H1 (cell line): Measurements from ENCODE around the gene TAS2R40. TPM values are rescaled to one million over a fixed set of nuclear protein-coding genes. Genes with fewer than 3 reads are reported as not detected.

ENCODE experiments used
- CTCF ChIA-PET: fragments of 300-600 bp; sonication (Branson Sonifier 250); formaldehyde crosslinking; loops from one replicate; lab custom pipeline; 2021; ENCODE audit not compliant: partially characterized antibody; lab: Charles Lee
- POLR2A ChIA-PET: fragments of 300-600 bp; sonication (Branson Sonifier 250); formaldehyde crosslinking; loops from one replicate; lab custom pipeline; 2021; ENCODE audit warnings: inconsistent platforms; ENCODE audit not compliant: partially characterized antibody; lab: Charles Lee
- DNase-seq, 2 experiments: peaks; one replicate each; pipeline versions ENCODE4 v3.0.0 to v3.0.0-alpha.2; 2010 to 2022; ENCODE audit warnings: low spot score in 2 of 2, low read depth in 1 of 2, mixed read lengths in 1 of 2
- FAIRE-seq: peaks from 2 replicates; lab custom pipeline; 2011; peaks lifted over from hg19 to GRCh38; lab: Jason Lieb, UNC
- H2AFZ ChIP-seq: 2 replicates; pipeline ENCODE4 v1.8.1; 2012; ENCODE audit warnings: low read length, inconsistent platforms
- H2AK5ac ChIP-seq: 2 replicates; pipeline ENCODE4 v1.6.1; 2013; ENCODE audit warnings: low read depth, low read length
- H2BK120ac ChIP-seq: replicated peaks from 2 replicates; pipeline ENCODE3; 2013; ENCODE audit warnings: low read depth, low read length, inconsistent platforms
- H2BK12ac ChIP-seq: 2 replicates; pipeline ENCODE4 v1.6.1; 2013; ENCODE audit warnings: low read depth, low read length
- H2BK15ac ChIP-seq: 2 replicates; pipeline ENCODE4 v1.6.1; 2013; ENCODE audit warnings: low read length
- H2BK20ac ChIP-seq: 2 replicates; pipeline ENCODE4 v1.6.1; 2013; ENCODE audit warnings: low read length
- H2BK5ac ChIP-seq: 2 replicates; pipeline ENCODE4 v1.6.1; 2013; ENCODE audit warnings: low read depth, low read length
- H3K14ac ChIP-seq: 2 replicates; pipeline ENCODE4 v1.6.1; 2013; ENCODE audit warnings: inconsistent platforms; ENCODE audit not compliant: insufficient read length
- H3K18ac ChIP-seq: 2 replicates; pipeline ENCODE4 v1.6.1; 2013; ENCODE audit warnings: low read length; ENCODE audit errors: extremely low read depth
- H3K23ac ChIP-seq: 2 replicates; pipeline ENCODE4 v1.6.1; 2013; ENCODE audit warnings: inconsistent platforms; ENCODE audit not compliant: insufficient read length
- H3K23me2 ChIP-seq: 2 replicates; pipeline ENCODE4 v1.6.1; 2013; ENCODE audit warnings: low read depth, low read length
- H3K27ac ChIP-seq: 2 replicates; pipeline ENCODE4 v1.6.1; 2011; ENCODE audit warnings: low read depth, low read length, inconsistent platforms
- H3K27me3 ChIP-seq, 4 experiments: replicated peaks in 1 of 4; 1 replicate in 1 of 4; 2 replicates in 3 of 4; pipeline versions ENCODE4 v1.6.1 to v1.8.1; 2011 to 2013; ENCODE audit warnings: low read length in 3 of 4, mild to moderate bottlenecking in 3 of 4, inconsistent platforms in 2 of 4, mixed read lengths in 2 of 4, moderate library complexity in 1 of 4; ENCODE audit not compliant: control insufficient read depth in 3 of 4, insufficient read depth in 3 of 4; ENCODE audit errors: extremely low read depth in 1 of 4
- H3K36me3 ChIP-seq, 4 experiments: 2 replicates each; pipeline versions ENCODE4 v1.6.1 to v1.8.1; 2011 to 2013; ENCODE audit warnings: mild to moderate bottlenecking in 4 of 4, low read length in 3 of 4, moderate library complexity in 2 of 4, control low read depth in 1 of 4, inconsistent platforms in 1 of 4; ENCODE audit not compliant: insufficient read depth in 4 of 4, control insufficient read depth in 2 of 4
- H3K4ac ChIP-seq: replicated peaks from 2 replicates; pipeline ENCODE3; 2013; ENCODE audit warnings: low read length, low read depth, mixed read lengths, inconsistent platforms; ENCODE audit not compliant: insufficient read length
- H3K4me1 ChIP-seq, 4 experiments: replicated peaks in 1 of 4; 1 replicate in 1 of 4; 2 replicates in 3 of 4; pipeline versions ENCODE4 v1.6.1 to v1.8.1; 2011 to 2013; ENCODE audit warnings: low read length in 3 of 4, inconsistent platforms in 2 of 4, mixed read lengths in 1 of 4; ENCODE audit not compliant: insufficient read depth in 4 of 4, control insufficient read depth in 3 of 4
- H3K4me2 ChIP-seq, 2 experiments: 2 replicates each; pipeline versions ENCODE4 v1.6.1 to v1.8.1; 2011 to 2013; ENCODE audit warnings: low read depth in 2 of 2, low read length in 2 of 2, control low read depth in 1 of 2, inconsistent platforms in 1 of 2, mild to moderate bottlenecking in 1 of 2; ENCODE audit not compliant: insufficient read depth in 1 of 2
- H3K4me3 ChIP-seq, 4 experiments: fragments of 200-600, 300-600 bp in 1 of 4; sonication (generic), shearing (Covaris generic), sonication (Bioruptor Twin) in 1 of 4; 2 replicates each; pipeline versions ENCODE4 v1.5.1 to v1.8.1; 2011 to 2016; ENCODE audit warnings: low read length in 4 of 4, low read depth in 3 of 4, control low read depth in 2 of 4, inconsistent platforms in 2 of 4, mild to moderate bottlenecking in 2 of 4, mixed read lengths in 1 of 4, moderate library complexity in 1 of 4; ENCODE audit not compliant: insufficient read depth in 2 of 4; ENCODE audit errors: extremely low read depth in 1 of 4
- H3K56ac ChIP-seq: replicated peaks from 2 replicates; pipeline ENCODE3; 2013; ENCODE audit warnings: low read depth, mild to moderate bottlenecking, mixed read lengths, low read length, inconsistent platforms; ENCODE audit not compliant: insufficient read length
- H3K79me1 ChIP-seq: 2 replicates; pipeline ENCODE4 v1.6.1; 2013; ENCODE audit warnings: low read depth, low read length, control low read depth
- H3K79me2 ChIP-seq, 2 experiments: 2 replicates each; pipeline versions ENCODE4 v1.6.1 to v1.8.1; 2012 to 2013; ENCODE audit warnings: low read length in 2 of 2, mild to moderate bottlenecking in 2 of 2, inconsistent platforms in 1 of 2; ENCODE audit not compliant: insufficient read depth in 2 of 2, control insufficient read depth in 1 of 2
- H3K9ac ChIP-seq, 4 experiments: replicated peaks in 1 of 4; 1 replicate in 1 of 4; 2 replicates in 3 of 4; pipeline versions ENCODE4 v1.6.1 to v1.8.1; 2011 to 2013; ENCODE audit warnings: low read depth in 3 of 4, low read length in 3 of 4, control low read depth in 2 of 4, mild to moderate bottlenecking in 2 of 4, moderate library complexity in 2 of 4, inconsistent platforms in 1 of 4; ENCODE audit errors: extremely low read depth in 1 of 4
- H3K9me3 ChIP-seq, 2 experiments: 2 replicates each; pipeline versions ENCODE4 v1.6.1 to v1.8.1; 2012 to 2013; ENCODE audit warnings: mild to moderate bottlenecking in 2 of 2, moderate library complexity in 2 of 2, control low read depth in 1 of 2, inconsistent platforms in 1 of 2, low read depth in 1 of 2, low read length in 1 of 2, mixed read lengths in 1 of 2; ENCODE audit not compliant: insufficient read depth in 2 of 2
- H4K20me1 ChIP-seq, 2 experiments: replicated peaks in 1 of 2; 2 replicates each; pipeline versions ENCODE3 to v1.8.1; 2011 to 2013; ENCODE audit warnings: inconsistent platforms in 2 of 2, low read length in 2 of 2, mild to moderate bottlenecking in 1 of 2; ENCODE audit not compliant: insufficient read depth in 2 of 2, control insufficient read depth in 1 of 2
- H4K5ac ChIP-seq: 2 replicates; pipeline ENCODE4 v1.6.1; 2013; ENCODE audit warnings: low read length, low read depth, mixed read lengths, inconsistent platforms; ENCODE audit not compliant: insufficient read length
- H4K8ac ChIP-seq: 2 replicates; pipeline ENCODE4 v1.8.0; 2013; ENCODE audit warnings: mild to moderate bottlenecking, moderate library complexity, low read length, inconsistent platforms; ENCODE audit not compliant: insufficient read depth; ENCODE audit errors: extremely low read depth
- H4K91ac ChIP-seq: replicated peaks from 2 replicates; pipeline ENCODE3; 2013; ENCODE audit warnings: low read length, mixed read lengths, inconsistent platforms; ENCODE audit not compliant: insufficient read length
- GABPA ChIP-seq: IDR thresholded peaks from 2 replicates; pipeline ENCODE4 v1.6.1; 2011; ENCODE audit warnings: mild to moderate bottlenecking, low read length, moderate library complexity, borderline replicate concordance; ENCODE audit not compliant: insufficient read depth
- RNF2 ChIP-seq: fragments of 200-900, 300-1000 bp; sonication (generic); IDR thresholded peaks from 2 replicates; pipeline ENCODE4 v1.7.1; 2016; ENCODE audit warnings: borderline replicate concordance, low read depth, mild to moderate bottlenecking, antibody characterized with exemption, low read length; ENCODE audit not compliant: poor library complexity, severe bottlenecking; ENCODE audit errors: missing control alignments
- WGBS, 2 experiments: shearing (Covaris generic) in 1 of 2; methylation state at CpG; one replicate each; pipeline versions ENCODE4 v1.1.6 to v1.1.7; 2013 to 2015; ENCODE audit warnings: low lambda C conversion rate in 2 of 2, mixed read lengths in 2 of 2, inconsistent platforms in 1 of 2, low coverage in 1 of 2, missing lambda C conversion rate in 1 of 2; ENCODE audit not compliant: insufficient replicate concordance in 2 of 2, insufficient coverage in 1 of 2, insufficient read length in 1 of 2; ENCODE audit errors: extremely low coverage in 1 of 2, missing lambda C conversion rate in 1 of 2; 5-methylcytosine and 5-hydroxymethylcytosine counted together
- polyA plus RNA-seq, 7 experiments: library from polyadenylated mRNA; depleted of rRNA in 3 of 7; stranded (reverse) in 5 of 7; unstranded in 2 of 7; fragments of >200 nt in 5 of 7; fragments of 200-250 nt in 2 of 7; gene quantifications; 1 replicate in 5 of 7; 2 replicates in 1 of 7; 4 replicates in 1 of 7; pipeline versions ENCODE4 v1.2.1 to v1.2.3, GENCODE V29; 2011 to 2013; ENCODE audit warnings: missing spikeins in 2 of 7, mixed read lengths in 2 of 7
- total RNA-seq: library from RNA; stranded (reverse); fragmentation: NEBNext Ultra II Directional; extraction: Animal tissue kit (Norgen Biotek cat#: 25700); gene quantifications from 2 replicates; pipeline ENCODE4 v1.2.1, GENCODE V29; 2021

The TAS2R40 gene
- total and polyA plus RNA-seq, 2 of the 8 experiments (the other 6 are each of a cell fraction or from before 2014, with no cell fraction given): not detected

GRCh38 chr7:143230602-143231457 is 9.0 kb downstream of the TAS2R40 start:
- CTCF ChIA-PET: interaction anchor here (2.8 kb wide), 1 partner anchor 16 kb away, joined by 14 read pairs; no protein-coding TSS in a partner anchor
- Histone ChIP-seq H3K23ac (no peak overlapping the region), H2BK12ac (peak overlapping the region; percentile 69; the same call in 1 of the 2 replicates), H3K56ac (peak overlapping the region; percentile 91), H3K23me2 (peaks cover 10% of the 10 kb centered on the region; the same call in 1 of the 2 replicates), H3K18ac (no peak overlapping the region), H3K27ac (no peak overlapping the region), H3K4me3 (no peak overlapping the region), H4K5ac (no peak overlapping the region), H3K14ac (no peak overlapping the region), H2BK15ac (peak overlapping the region; percentile 32; the same call in 1 of the 2 replicates), H3K27me3 (no peaks in the 10 kb centered on the region), H4K91ac (peak overlapping the region; percentile 89), H3K9me3 (no peaks in the 10 kb centered on the region; a peak in 1 of 4 replicates), H2AFZ (no peak overlapping the region), H3K36me3 (no peaks in the 10 kb centered on the region), H3K4me1 (peaks cover 0 to 2% (median 0%) of the 10 kb centered on the region in 4 experiments; a peak in 1 of 7 replicates), H3K79me2 (peaks cover 0 to 8% of the 10 kb centered on the region in 2 experiments; a peak in 1 of 4 replicates), H3K4ac (peak overlapping the region; percentile 32), H3K9ac (peak overlapping the region in 1 of 4 experiments; percentile 18; a peak in 1 of 7 replicates), H4K8ac (no peak overlapping the region), H2BK5ac (peak overlapping the region; percentile 13; the same call in 1 of the 2 replicates), H3K79me1 (no peaks in the 10 kb centered on the region), H2BK20ac (no peak overlapping the region; the same call in 1 of the 2 replicates), H4K20me1 (peaks cover 0 to 9% of the 10 kb centered on the region in 2 experiments), H2AK5ac (peak overlapping the region; percentile 61; the same call in 1 of the 2 replicates), H2BK120ac (peak overlapping the region; percentile 64), H3K4me2 (no peak overlapping the region)
- DNase-seq: no peak
- WGBS, 2 experiments: 89 to 100% methylated on average over 2 of the region's 2 CpGs
- TF ChIP-seq RNF2 (peak; percentile 18), GABPA (no peak)
- FAIRE-seq: no peak
- POLR2A ChIA-PET: no interaction called here
